Fibroblast of the aortic adventitia (primary cell): Measurements from ENCODE around the gene ZAR1L. TPM values are rescaled to one million over a fixed set of nuclear protein-coding genes. Genes with fewer than 3 reads are reported as not detected.
A peak's percentile ranks its signal among the peaks of the same experiment; 100 is the strongest.

Experiments
- DNase-seq: peaks from one replicate; pipeline ENCODE4 v3.0.0-alpha.2; 2010; ENCODE audit warnings: low read depth
- H3K4me3 ChIP-seq: 2 replicates; pipeline ENCODE4 v1.5.1; 2011; ENCODE audit warnings: low read depth, mild to moderate bottlenecking, control low read depth, low read length, moderate library complexity
- CTCF ChIP-seq: IDR thresholded peaks from 2 replicates; pipeline ENCODE4 v1.5.1; 2011; ENCODE audit warnings: mild to moderate bottlenecking, low read length, control low read depth, inconsistent platforms; ENCODE audit not compliant: insufficient read depth
- total RNA-seq: library from RNA; depleted of rRNA; stranded (reverse); fragments of >200 nt; gene quantifications from 2 replicates; pipeline ENCODE4 v1.2.3, GENCODE V29; 2012; ENCODE audit warnings: low replicate concordance

Gene ZAR1L
- total RNA-seq, 1 donor: not detected

- no peak overlapping the region for H3K4me3 ChIP-seq
- no peak for TF ChIP-seq CTCF
- no peak for DNase-seq
Observed at GRCh38 chr13:32266130-32266529, 49.0 kb downstream of the ZAR1L start.

GRCh38 chr13:32265726-32266125, 49.4 kb downstream of the ZAR1L start:
- no peak for TF ChIP-seq CTCF
- no peak for DNase-seq
- no peak overlapping the region for H3K4me3 ChIP-seq

GRCh38 chr13:32264407-32264806, 50.8 kb downstream of the ZAR1L start:
- peak; percentile 58 for DNase-seq
- H3K4me3 ChIP-seq: no peak overlapping the region
- no peak for TF ChIP-seq CTCF

GRCh38 chr13:32262619-32263018, 52.5 kb downstream of the ZAR1L start:
- H3K4me3 ChIP-seq: no peak overlapping the region
- TF ChIP-seq CTCF: no peak
- DNase-seq: no peak

- TF ChIP-seq CTCF: no peak
- no peak for DNase-seq
- no peak overlapping the region for H3K4me3 ChIP-seq
Observed at GRCh38 chr13:32262165-32262564, 53.0 kb downstream of the ZAR1L start.

GRCh38 chr13:32261567-32261966, 53.6 kb downstream of the ZAR1L start:
- no peak overlapping the region for H3K4me3 ChIP-seq
- peak; percentile 91 for DNase-seq
- no peak for TF ChIP-seq CTCF

GRCh38 chr13:32259116-32259515, 56.0 kb downstream of the ZAR1L start:
- TF ChIP-seq CTCF: peak; percentile 4
- H3K4me3 ChIP-seq: no peak overlapping the region
- no peak for DNase-seq
